ENCODE data around the gene RNF144A. TPM values are rescaled to one million over a fixed set of nuclear protein-coding genes. Genes with fewer than 3 reads are reported as not detected.

RNF144A gene
- total RNA-seq, 1 donor from 2014 or later: 41.5 TPM

GRCh38 chr2:7023542-7023941, 106.3 kb downstream of the RNF144A start:
- no peak for DNase-seq

- no peak for DNase-seq
These were observed 107.0 kb downstream of the RNF144A start for GRCh38 chr2:7024261-7024660.

DNA sequence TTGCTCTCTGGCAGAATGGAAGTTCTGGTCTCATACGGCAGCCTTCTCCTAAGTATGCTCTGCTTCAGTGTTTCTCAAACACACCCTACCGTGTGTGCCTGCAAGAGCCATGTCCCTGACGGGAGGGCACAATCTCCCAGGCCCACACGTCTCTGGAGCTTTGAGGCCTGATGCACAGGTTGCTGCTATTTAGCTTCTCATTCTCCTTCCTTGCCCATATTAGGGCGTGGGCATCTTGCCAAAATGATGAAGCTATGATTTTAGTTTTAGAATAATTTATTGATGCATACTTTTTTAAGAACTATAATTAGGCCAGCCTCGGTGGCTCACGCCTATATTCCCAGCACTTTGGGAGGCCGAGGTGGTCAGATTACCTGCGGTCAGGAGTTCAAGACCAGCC, 107.9 kb downstream of the RNF144A start:
- no peak for DNase-seq

DNA sequence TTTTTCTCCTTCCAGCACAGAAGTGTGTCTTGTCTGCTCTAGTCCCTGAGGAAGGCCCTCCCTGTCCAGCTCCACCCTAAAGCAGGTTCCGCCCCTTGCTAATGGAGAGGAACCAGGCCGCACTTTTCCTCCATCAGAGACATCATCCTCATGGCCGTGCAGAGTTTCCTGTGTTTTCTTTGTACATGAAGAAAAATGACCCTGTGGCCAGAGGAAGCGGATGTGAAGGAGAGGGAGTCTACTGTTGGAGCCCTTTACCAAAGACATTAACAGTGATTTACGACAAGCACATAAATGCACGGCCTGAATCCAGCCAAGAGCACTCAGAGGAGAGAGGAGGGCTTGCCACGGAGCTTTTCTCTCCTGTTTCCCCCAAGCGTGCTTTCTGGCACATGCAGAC, 109.5 kb downstream of the RNF144A start:
- DNase-seq: no peak

DNA sequence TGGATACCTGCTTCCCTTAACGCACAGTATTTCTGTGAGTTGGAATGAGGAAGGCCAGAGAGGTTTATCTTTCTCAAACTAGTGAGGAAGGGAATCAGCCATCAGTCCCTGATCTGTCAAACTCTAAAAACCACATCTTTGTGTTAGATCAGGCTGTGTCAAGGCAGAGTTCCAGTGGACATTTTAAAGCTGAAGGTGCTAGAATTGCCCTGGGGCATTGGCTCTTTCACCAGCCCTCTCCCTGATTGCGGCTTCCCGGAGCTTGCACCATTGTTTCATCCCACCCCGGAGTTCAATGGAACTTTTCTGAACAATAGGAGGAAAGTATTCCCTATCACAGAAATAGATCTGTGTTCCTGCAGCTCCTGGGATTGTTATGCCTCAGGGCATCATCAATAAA, 110.2 kb downstream of the RNF144A start:
- no peak for DNase-seq

DNA sequence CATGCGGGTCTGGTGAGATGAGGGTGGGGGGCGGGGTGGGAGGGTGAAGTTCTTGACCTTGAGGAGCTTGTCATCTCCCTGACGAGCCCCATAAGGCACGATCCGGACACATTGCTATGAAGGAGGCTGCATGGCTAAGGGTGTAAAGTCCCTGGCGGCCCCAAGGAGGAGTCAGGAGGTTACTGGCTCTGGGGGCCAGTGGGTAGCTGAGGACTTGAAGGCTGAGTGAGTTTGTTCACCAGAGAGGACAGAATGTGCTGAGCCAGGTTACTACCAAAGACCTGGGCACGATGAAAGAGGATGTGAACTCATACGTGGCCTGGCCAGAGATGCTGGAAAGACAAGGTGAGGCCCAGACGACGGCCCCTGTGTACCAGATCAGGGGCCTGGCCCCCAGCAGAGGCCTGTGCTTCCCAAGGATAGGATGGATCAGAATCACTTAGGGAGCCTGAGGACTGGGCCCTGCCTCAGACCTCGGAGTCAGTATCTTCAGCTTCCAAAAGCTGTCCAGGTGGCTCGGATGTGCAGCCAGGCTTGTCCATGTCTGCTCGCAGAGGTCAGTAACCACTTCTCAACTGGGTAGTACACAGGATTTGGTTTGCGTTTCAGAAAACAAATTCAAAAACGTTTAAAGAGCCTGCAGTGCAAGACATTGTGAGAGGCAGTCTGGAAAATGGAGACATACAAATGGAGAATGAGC, 110.9 kb downstream of the RNF144A start:
- no peak for DNase-seq

GRCh38 chr2:7028846-7029245, 111.6 kb downstream of the RNF144A start:
- DNase-seq: no peak

GRCh38 chr2:7029291-7030059, 112.3 kb downstream of the RNF144A start:
- DNase-seq: peak; percentile 32

DNA sequence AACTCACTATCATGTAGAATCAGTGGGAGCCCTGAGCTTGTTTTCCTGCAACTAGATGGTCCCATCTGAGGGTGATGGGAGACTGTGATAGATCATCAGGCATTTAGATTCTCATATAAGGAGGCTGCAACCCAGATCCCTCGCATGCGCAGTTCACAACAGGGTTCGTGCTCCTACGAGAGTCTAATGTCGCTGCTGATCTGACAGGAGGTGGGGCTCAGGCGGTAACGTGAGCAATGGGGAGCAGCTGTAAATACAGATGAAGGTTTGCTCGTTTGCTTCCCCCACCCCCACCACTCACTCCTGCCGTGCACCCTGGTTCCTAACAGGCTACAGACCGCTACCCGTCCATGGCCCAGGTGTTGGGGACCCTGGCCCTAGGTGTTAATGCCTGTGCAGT, 113.6 kb downstream of the RNF144A start:
- DNase-seq: no peak

DNA sequence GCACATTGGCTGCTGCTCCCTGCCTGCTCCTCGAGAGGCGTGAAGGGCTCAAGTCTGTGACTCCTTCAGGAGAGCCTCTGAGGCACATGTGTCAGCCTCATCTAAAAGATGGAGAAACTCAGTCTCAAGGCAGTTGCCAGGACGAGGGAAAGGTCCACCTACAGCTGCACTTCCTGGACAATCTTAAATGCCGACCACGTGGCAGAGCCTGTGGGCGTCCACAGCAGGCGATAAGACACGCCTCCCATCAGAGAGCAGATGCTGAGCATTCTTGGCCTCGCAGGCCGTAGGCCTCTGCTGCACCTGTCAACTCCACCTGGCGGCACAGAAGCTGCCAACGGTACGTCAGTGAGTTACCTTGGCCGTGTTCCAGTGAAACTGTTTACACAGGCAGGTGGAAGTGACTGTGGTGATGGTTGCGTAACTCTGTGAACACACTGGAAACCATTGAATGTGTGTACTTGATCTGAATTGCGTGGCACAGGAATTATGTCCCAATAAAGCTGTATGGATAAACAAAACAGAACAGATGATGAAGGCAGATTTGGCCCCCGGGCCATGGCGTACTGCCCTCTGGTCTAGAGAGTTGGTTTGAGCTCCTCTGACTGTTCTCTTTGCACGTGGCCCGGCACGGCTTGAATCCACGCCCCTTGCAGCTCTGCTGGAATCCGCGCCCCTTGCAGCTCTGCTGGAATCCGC, 114.5 kb downstream of the RNF144A start:
- DNase-seq: no peak

DNA sequence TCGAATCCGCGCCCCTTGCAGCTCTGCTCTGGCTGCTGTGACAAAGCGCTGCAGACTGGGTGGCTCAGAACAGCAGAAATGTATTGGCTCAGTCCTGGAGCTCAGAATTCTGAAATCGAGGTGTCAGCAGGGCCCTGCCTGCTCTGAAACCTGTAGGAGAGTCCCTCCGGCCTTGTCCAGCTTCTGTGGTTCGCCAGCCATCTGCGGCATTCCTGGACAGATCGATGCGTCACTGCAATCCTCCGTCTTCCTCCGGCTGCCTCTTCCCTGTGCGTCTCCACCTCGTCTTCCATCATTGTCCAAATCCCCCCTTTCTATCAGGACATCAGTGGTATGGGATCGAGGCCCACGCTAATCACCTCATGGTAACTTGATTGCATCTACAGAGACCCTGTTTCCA, 115.2 kb downstream of the RNF144A start:
- no peak for DNase-seq

- DNase-seq: no peak
These were observed 116.1 kb downstream of the RNF144A start for GRCh38 chr2:7033136-7033960.

GRCh38 chr2:7034303-7034702, 117.1 kb downstream of the RNF144A start:
- no peak for DNase-seq

DNA sequence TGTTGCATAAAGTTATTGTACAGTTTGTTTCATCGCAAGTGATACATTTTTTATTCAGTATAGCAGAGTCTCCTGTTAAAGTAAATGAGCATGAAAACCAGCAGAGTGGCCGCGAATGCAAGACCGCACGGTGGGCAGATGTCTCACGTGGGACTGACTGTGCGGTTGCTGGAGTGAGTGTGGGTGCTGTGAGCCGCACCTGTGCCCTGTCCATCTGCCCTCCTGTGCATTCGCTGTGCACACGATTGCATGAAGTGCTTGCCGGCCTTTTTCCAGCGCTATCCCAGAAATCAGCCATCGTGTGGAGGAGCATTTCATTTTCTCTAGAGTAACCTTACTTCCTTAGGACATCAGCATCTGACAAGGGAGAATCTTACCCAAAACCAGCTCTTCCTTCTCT, 118.7 kb downstream of the RNF144A start:
- DNase-seq: no peak

DNA sequence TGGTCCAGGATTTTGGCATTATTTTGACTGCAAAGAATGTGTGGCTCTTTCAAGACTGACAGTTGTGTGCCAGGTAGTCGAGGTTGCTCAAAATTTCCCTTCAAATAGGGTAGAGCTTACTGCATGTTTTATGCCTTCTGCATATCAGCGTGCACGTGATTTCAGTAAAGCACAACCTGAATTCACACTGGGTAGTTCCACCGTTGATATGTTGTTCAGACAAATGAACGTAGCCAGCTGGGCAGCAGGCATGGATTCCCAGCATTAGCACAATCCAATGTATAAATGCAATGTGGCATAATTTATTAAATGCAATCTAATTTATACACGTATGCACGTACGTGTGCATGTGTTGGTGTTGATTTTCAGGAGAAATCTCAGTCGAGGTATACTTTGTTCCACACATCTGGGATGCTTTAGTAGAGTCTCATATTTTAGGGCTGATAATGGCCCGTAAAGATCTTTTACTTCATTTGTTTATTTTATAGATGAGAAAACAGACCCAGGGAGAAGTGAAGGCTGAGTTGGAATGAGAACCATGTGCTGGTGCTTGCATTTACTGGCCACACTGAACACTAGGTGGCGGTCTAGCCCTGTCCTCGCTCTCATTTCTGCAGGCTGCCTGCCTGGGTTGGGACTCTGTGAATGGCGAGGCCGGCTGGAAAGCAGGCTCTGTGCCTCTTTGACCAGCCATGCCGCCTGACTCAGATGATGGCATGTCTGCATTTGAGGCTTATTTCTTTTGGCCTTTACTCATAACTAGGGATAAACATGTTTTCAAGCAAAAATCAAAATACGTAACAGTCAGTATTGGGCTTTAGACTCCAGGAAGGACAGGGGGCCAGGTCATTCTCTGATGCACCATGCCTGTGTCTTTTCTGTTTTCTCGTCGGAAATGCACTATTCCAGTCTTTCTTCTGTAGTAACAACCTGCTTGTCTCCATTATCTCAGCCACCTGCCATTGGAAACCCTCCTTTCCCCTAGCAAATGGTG, 120.4 kb downstream of the RNF144A start:
- DNase-seq: peak; percentile 69

DNA sequence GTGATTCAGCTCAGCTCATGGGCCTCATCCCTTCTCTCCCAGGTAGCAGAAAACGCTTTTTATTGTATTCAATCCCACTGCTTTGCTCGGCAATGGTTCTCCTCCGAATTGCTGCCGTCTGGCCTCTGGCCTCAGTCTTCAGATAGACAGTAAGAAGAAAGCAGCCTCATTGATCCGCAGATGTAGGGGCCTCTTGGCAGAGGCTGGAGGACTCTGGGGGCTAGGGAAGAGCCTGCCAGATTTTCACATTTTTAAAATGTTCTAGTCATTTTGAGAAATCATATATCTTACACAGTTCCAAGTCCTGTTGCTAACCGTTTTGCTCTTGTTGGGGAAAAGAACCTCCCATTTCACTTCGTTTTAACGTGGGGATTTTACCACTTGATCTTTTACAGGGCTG, 123.3 kb downstream of the RNF144A start:
- DNase-seq: no peak

DNA sequence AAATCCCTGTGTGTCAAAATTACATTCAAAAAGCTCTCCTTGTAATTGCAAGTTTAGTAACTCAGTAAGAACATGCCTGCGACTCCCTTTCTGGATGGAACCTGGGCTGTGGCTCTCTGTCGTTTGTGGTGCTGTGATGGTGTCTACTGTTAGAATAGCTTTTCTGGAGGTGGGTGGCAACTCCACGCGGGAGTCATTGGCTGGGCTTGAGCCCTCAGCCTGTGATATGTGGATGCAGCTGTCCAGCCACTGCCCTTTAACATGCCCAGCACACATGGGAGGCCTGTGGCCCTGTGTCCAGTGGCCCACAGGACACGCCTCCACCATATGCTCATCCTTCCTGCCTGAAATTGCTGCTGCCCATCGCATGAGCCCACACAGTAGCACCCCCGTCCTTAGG, 124.2 kb downstream of the RNF144A start:
- DNase-seq: no peak

DNA sequence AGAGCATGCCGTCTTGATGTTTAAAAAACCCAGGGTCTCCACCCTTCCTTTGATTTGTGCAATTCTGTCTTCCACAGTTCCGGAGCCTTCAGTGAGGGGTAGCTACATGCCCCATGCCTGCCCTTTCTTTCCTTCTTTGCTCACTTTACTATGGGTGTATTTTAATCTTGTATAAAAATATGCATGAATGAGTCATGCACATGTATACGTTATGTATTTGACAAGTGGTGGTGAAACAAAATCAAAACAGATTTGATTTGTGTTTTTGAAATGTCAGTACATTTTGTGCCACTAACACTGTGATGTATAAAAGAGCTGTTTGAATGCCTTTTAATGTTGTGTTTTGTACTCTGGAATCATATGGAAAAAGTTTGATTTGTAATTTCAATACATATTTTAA, 126.5 kb downstream of the RNF144A start:
- DNase-seq: no peak

DNA sequence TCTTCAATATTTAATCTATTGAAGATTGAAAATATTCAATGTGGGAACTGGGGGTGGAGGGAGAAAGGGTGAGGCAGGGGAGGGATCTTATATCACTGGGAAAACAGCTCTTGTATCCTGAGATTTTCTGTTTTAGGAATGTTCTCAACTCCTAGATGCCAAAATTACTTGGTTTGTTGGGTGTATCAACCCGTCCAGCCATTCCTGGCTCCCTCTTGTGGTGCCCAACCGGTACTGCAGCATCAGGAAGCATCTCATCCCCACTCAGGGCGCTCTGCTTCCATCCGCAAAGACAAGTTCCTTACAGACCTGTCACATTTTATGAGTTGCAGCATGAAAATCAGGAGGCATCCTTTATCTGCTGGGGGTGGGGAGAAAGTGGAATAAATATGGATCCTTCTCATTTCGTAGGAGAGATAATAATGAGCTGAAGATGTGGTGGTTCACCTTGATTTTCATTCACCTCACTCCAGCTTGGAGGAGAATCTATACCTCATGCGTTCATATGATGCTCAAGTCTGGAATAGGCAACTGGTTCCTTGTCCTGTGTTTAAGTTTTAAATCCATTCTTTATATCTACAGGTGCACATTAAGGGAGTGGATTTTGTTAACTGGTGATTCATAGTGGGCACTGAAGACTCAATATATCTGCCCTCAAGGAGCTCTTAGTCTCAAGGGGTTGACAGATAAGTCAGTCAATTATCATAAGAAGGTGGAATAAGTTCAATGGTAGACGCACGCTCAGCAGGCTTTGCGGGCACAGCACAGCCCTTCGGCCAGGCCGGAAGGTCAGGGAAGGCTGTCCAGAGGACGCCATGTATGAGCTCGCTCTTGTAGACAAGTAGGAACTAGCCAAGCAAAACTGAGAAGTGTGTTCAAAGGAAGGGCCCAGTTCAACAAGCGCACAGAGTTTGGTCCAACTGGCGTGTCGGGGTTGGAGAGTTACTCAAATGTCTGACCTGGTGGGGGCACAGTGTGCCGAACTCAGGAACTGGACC, 127.3 kb downstream of the RNF144A start:
- peak; percentile 47 for DNase-seq

Measured in occipital lobe (tissue), 2 donors.